Astrocyte (in vitro differentiated cells and primary cell): ENCODE results near the gene SPARC. TPM values are rescaled to one million over a fixed set of nuclear protein-coding genes. Genes with fewer than 3 reads are reported as not detected.
"Not testable (repeated sequence)": the region's sequence is repeated elsewhere in the genome, so short reads cannot be mapped to it uniquely, and the experiment has no call there.

Source experiments
- DNase-seq: peaks from one replicate; pipeline ENCODE4 v3.0.0-alpha.2; 2010; ENCODE audit warnings: low read depth
- FAIRE-seq: peaks from 2 replicates; lab custom pipeline; 2011; peaks lifted over from hg19 to GRCh38; lab: Jason Lieb, UNC
- H2AFZ ChIP-seq: 2 replicates; pipeline ENCODE4 v1.6.0; 2012; ENCODE audit warnings: low read depth, low read length, inconsistent platforms
- H3K27ac ChIP-seq: 2 replicates; pipeline ENCODE4 v1.5.1; 2011; ENCODE audit warnings: low read depth, low read length, inconsistent platforms
- H3K27me3 ChIP-seq: 2 replicates; pipeline ENCODE4 v1.6.0; 2011; ENCODE audit warnings: low read length, inconsistent platforms; ENCODE audit not compliant: insufficient read depth
- H3K36me3 ChIP-seq: 2 replicates; pipeline ENCODE4 v1.5.1; 2011; ENCODE audit warnings: low read length, inconsistent platforms; ENCODE audit not compliant: insufficient read depth
- H3K4me1 ChIP-seq: 2 replicates; pipeline ENCODE4 v1.5.1; 2011; ENCODE audit warnings: low read length, inconsistent platforms; ENCODE audit not compliant: insufficient read depth
- H3K4me2 ChIP-seq: 2 replicates; pipeline ENCODE4 v1.6.0; 2012; ENCODE audit warnings: low read length, inconsistent platforms
- H3K4me3 ChIP-seq: 2 replicates; pipeline ENCODE4 v1.5.1; 2011; ENCODE audit warnings: low read depth, mild to moderate bottlenecking, low read length, inconsistent platforms; ENCODE audit not compliant: insufficient read depth
- H3K79me2 ChIP-seq: 2 replicates; pipeline ENCODE4 v1.6.0; 2012; ENCODE audit warnings: mild to moderate bottlenecking, low read length, inconsistent platforms; ENCODE audit not compliant: insufficient read depth
- H3K9ac ChIP-seq: 2 replicates; pipeline ENCODE4 v1.6.0; 2012; ENCODE audit warnings: mild to moderate bottlenecking, low read length, inconsistent platforms
- H3K9me3 ChIP-seq: 2 replicates; pipeline ENCODE4 v1.5.1; 2012; ENCODE audit warnings: low read depth, mild to moderate bottlenecking, low read length, inconsistent platforms; ENCODE audit not compliant: insufficient read depth
- H4K20me1 ChIP-seq: 2 replicates; pipeline ENCODE4 v1.6.0; 2012; ENCODE audit warnings: low read length, inconsistent platforms; ENCODE audit not compliant: insufficient read depth
- H3K27ac Mint-ChIP-seq: one replicate; pipeline ENCODE4 v1.8.0; 2021; ENCODE audit warnings: mild to moderate bottlenecking, mixed read lengths; ENCODE audit not compliant: unreplicated experiment
- H3K27me3 Mint-ChIP-seq: one replicate; pipeline ENCODE4 v1.8.0; 2021; ENCODE audit warnings: low read depth, mixed read lengths; ENCODE audit not compliant: unreplicated experiment
- H3K36me3 Mint-ChIP-seq: one replicate; pipeline ENCODE4 v1.8.0; 2021; ENCODE audit warnings: low read depth, mixed read lengths; ENCODE audit not compliant: unreplicated experiment
- H3K4me1 Mint-ChIP-seq: one replicate; pipeline ENCODE4 v1.8.0; 2021; ENCODE audit warnings: low read depth, mixed read lengths; ENCODE audit not compliant: unreplicated experiment
- H3K4me3 Mint-ChIP-seq: one replicate; pipeline ENCODE4 v1.8.0; 2021; ENCODE audit warnings: mild to moderate bottlenecking, moderate library complexity, mixed read lengths; ENCODE audit not compliant: unreplicated experiment
- H3K9me3 Mint-ChIP-seq: one replicate; pipeline ENCODE4 v1.8.0; 2021; ENCODE audit warnings: mild to moderate bottlenecking, mixed read lengths; ENCODE audit not compliant: unreplicated experiment
- CTCF ChIP-seq: IDR thresholded peaks from 2 replicates; pipeline ENCODE4 v1.5.1; 2011; ENCODE audit warnings: low read depth, mild to moderate bottlenecking, inconsistent platforms, low read length, moderate library complexity; ENCODE audit not compliant: insufficient read depth
- EZH2 ChIP-seq: IDR thresholded peaks from 2 replicates; pipeline ENCODE4 v1.6.1; 2012; ENCODE audit warnings: mild to moderate bottlenecking, low read length, inconsistent platforms; ENCODE audit not compliant: insufficient read depth
- total RNA-seq: library from RNA; stranded (reverse); gene quantifications from 2 replicates; pipeline ENCODE4 v1.2.1, GENCODE V29; 2021

The SPARC gene
- total RNA-seq, 1 donor from 2014 or later = 15,667 TPM

DNA sequence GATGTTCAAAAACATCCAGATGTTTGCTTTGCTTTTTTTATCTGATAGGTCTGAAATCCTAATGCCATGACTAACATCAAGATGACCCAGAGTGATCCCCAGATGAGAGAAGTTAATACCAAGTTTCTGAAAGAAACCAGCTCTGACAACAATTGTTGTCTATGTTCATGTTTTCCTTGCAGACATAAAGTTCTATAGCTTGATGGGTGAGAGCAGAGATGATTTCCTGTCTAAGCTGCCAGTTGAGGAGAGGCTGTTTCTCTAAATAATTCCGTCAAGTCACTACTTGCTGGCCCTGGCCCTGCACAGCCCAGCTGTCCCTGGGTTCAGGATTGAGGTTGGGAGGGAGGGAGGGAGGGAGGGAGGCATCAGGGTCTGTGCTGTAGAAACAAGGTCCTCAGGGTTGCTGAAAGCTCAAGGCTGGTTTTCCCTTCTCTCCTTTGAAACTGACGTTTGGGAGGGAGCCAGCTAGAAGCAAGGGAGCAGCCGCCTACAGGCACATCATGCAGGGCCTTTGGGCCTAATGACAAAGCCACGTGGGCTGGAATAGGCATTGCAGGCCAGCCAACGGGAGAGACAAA, 3.9 kb downstream of the SPARC start:
- Histone ChIP-seq H4K20me1 (peaks cover 86% of the 10 kb centered on the region), H3K27ac (peak overlapping the region; percentile 98), H3K27me3 (no peaks in the 10 kb centered on the region), H3K79me2 (peaks cover 98% of the 10 kb centered on the region), H3K9me3 (no peaks in the 10 kb centered on the region), H2AFZ (no peak overlapping the region), H3K4me2 (peak overlapping the region; percentile 92), H3K4me1 (peaks cover 79% of the 10 kb centered on the region), H3K36me3 (peaks cover 42% of the 10 kb centered on the region), H3K4me3 (peak overlapping the region; percentile 99), H3K9ac (peak overlapping the region; percentile 100)
- no peaks in the 10 kb centered on the region for H3K9me3 Mint-ChIP-seq
- peak overlapping the region; percentile 99 for H3K4me3 Mint-ChIP-seq
- TF ChIP-seq EZH2 (no peak), CTCF (no peak)
- peaks cover 41% of the 10 kb centered on the region for H3K36me3 Mint-ChIP-seq
- no peaks in the 10 kb centered on the region for H3K27me3 Mint-ChIP-seq
- DNase-seq = no peak
- H3K27ac Mint-ChIP-seq = peak overlapping the region; percentile 100
- FAIRE-seq = no peak
- H3K4me1 Mint-ChIP-seq = peaks cover 62% of the 10 kb centered on the region

DNA sequence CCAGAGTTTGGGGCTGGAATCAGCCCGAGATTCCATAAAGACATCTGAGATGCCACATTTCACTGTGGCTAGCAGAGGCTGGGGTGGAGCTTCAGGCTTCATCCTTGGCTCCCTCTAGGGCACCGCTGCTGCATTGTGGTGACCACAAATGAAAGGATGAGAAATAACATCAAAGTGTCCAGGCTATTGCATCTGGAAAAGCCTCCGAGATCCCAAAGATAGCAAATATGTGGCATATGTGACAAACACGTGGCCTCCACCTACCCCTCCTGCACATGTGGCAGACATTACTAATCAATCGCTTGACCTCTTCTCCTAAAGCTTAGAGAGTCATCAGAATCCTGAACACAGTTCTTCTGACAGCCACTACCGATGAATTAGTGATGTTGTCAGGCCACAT, 4.5 kb downstream of the SPARC start:
- peaks cover 100% of the 10 kb centered on the region for H3K79me2 ChIP-seq
- DNase-seq = no peak
- H3K9me3 Mint-ChIP-seq = no peaks in the 10 kb centered on the region
- peak overlapping the region; percentile 26 for H3K4me3 ChIP-seq
- H2AFZ ChIP-seq = no peak overlapping the region
- H3K9me3 ChIP-seq = no peaks in the 10 kb centered on the region
- peak overlapping the region; percentile 92 for H3K4me2 ChIP-seq
- peak overlapping the region; percentile 100 for H3K9ac ChIP-seq
- peaks cover 48% of the 10 kb centered on the region for H3K36me3 ChIP-seq
- peak overlapping the region; percentile 93 for H3K27ac Mint-ChIP-seq
- TF ChIP-seq CTCF = no peak
- no peak for TF ChIP-seq EZH2
- H3K27me3 Mint-ChIP-seq = no peaks in the 10 kb centered on the region
- peaks cover 92% of the 10 kb centered on the region for H4K20me1 ChIP-seq
- no peak for FAIRE-seq
- H3K4me3 Mint-ChIP-seq = peak overlapping the region; percentile 99
- peak overlapping the region; percentile 98 for H3K27ac ChIP-seq
- peaks cover 44% of the 10 kb centered on the region for H3K36me3 Mint-ChIP-seq
- H3K27me3 ChIP-seq = no peaks in the 10 kb centered on the region
- H3K4me1 ChIP-seq = peaks cover 80% of the 10 kb centered on the region
- peaks cover 64% of the 10 kb centered on the region for H3K4me1 Mint-ChIP-seq

- Mint-ChIP-seq H3K4me1 (peaks cover 71% of the 10 kb centered on the region), H3K36me3 (peaks cover 40% of the 10 kb centered on the region), H3K4me3 (peak overlapping the region; percentile 99), H3K9me3 (no peaks in the 10 kb centered on the region), H3K27ac (peak overlapping the region; percentile 93), H3K27me3 (no peaks in the 10 kb centered on the region)
- Histone ChIP-seq H3K36me3 (peaks cover 53% of the 10 kb centered on the region), H3K27ac (peak overlapping the region; percentile 76), H3K79me2 (peaks cover 100% of the 10 kb centered on the region), H3K4me2 (peak overlapping the region; percentile 92), H3K9ac (peak overlapping the region; percentile 100), H2AFZ (no peak overlapping the region), H3K27me3 (no peaks in the 10 kb centered on the region), H3K4me3 (peak overlapping the region; percentile 20), H3K4me1 (peaks cover 88% of the 10 kb centered on the region), H3K9me3 (no peaks in the 10 kb centered on the region), H4K20me1 (peaks cover 98% of the 10 kb centered on the region)
- DNase-seq = peak; percentile 9
- FAIRE-seq = no peak
- TF ChIP-seq EZH2 (no peak), CTCF (no peak)
Observed at GRCh38 chr5:151680944-151681427, 5.7 kb downstream of the SPARC start.

GRCh38 chr5:151680156-151680505, 6.6 kb downstream of the SPARC start:
- H3K79me2 ChIP-seq = peaks cover 100% of the 10 kb centered on the region
- peaks cover 97% of the 10 kb centered on the region for H3K4me1 ChIP-seq

More at GRCh38 chr5:151680156-151680505, 6.6 kb downstream of the SPARC start:
- H3K27me3 Mint-ChIP-seq, H3K9me3 Mint-ChIP-seq, H2AFZ ChIP-seq, H3K27me3 ChIP-seq, H3K4me3 ChIP-seq, H3K9me3 ChIP-seq, DNase-seq, FAIRE-seq: not testable (repeated sequence)
- peak overlapping the region; percentile 92 for H3K4me2 ChIP-seq
- Mint-ChIP-seq H3K27ac (peak overlapping the region; percentile 93), H3K36me3 (peaks cover 40% of the 10 kb centered on the region), H3K4me3 (peak overlapping the region; percentile 99), H3K4me1 (peaks cover 79% of the 10 kb centered on the region)
- H3K9ac ChIP-seq = peak overlapping the region; percentile 100
- peaks cover 61% of the 10 kb centered on the region for H3K36me3 ChIP-seq
- peaks cover 98% of the 10 kb centered on the region for H4K20me1 ChIP-seq
- H3K27ac ChIP-seq = peak overlapping the region; percentile 76
